ENCODE measurements around the gene HMGCL.

DNA sequence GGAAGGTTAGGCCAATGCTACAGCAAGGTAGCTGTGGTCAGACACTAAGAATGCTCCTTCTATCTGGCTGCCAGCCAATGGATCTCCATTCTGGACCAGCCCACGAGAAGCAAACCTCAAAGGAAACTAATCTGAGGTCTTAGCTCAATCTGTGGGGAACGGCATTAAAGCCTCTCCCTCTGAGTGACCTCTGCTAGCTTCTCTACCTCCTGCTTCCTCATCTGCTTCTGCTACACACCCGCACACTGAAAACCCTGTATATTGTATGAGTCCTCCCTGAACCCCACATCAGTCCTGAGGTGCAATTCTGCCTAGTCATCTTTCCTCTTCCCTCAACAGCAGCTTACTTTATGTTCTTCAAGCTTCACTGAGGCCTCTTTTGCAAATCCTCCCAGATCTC is 17.8 kb downstream of the HMGCL start:
- TF ChIP-seq, protein P1, sequence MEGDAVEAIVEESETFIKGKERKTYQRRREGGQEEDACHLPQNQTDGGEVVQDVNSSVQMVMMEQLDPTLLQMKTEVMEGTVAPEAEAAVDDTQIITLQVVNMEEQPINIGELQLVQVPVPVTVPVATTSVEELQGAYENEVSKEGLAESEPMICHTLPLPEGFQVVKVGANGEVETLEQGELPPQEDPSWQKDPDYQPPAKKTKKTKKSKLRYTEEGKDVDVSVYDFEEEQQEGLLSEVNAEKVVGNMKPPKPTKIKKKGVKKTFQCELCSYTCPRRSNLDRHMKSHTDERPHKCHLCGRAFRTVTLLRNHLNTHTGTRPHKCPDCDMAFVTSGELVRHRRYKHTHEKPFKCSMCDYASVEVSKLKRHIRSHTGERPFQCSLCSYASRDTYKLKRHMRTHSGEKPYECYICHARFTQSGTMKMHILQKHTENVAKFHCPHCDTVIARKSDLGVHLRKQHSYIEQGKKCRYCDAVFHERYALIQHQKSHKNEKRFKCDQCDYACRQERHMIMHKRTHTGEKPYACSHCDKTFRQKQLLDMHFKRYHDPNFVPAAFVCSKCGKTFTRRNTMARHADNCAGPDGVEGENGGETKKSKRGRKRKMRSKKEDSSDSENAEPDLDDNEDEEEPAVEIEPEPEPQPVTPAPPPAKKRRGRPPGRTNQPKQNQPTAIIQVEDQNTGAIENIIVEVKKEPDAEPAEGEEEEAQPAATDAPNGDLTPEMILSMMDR (conservative IDR thresholded peaks at IDR 0.05; ENCODE audit: low read length): no peak
- TF ChIP-seq EZH2phosphoT487 (IDR thresholded peaks at IDR 0.05; ENCODE audit: borderline replicate concordance): no peak
